PFSK-1 (cell line): Measurements from ENCODE around the gene STK32B.

ENCODE experiments used
- FOXP2 ChIP-seq: optimal IDR thresholded peaks from 2 replicates; pipeline ENCODE3; 2011; ENCODE audit warnings: borderline replicate concordance, control low read depth, inconsistent platforms; ENCODE audit not compliant: insufficient read depth; ENCODE audit errors: extremely low read length, extremely low read depth
- POLR2AphosphoS5 ChIP-seq: IDR thresholded peaks from 2 replicates; pipeline ENCODE4 v1.6.1; 2012; ENCODE audit warnings: low read depth, mild to moderate bottlenecking, control low read depth, low read length, moderate library complexity
- SIN3A ChIP-seq: IDR thresholded peaks from 2 replicates; pipeline ENCODE4 v1.6.1; 2012; ENCODE audit warnings: mild to moderate bottlenecking, low read length, moderate library complexity, borderline replicate concordance; ENCODE audit not compliant: insufficient read depth
- TAF1 ChIP-seq: IDR thresholded peaks from 2 replicates; pipeline ENCODE4 v1.6.1; 2012; ENCODE audit warnings: low read length, control low read depth, borderline replicate concordance; ENCODE audit not compliant: insufficient read depth
- TF ChIP-seq, protein P1 (sequence below), 2 experiments: IDR thresholded peaks; 2 replicates each; pipeline versions ENCODE4 v1.6.1 to v1.8.0; 2011 to 2012; ENCODE audit warnings: low read depth in 2 of 2, low read length in 2 of 2, control low read depth in 1 of 2, inconsistent platforms in 1 of 2, mild to moderate bottlenecking in 1 of 2, moderate library complexity in 1 of 2; ENCODE audit not compliant: insufficient read depth in 1 of 2

Gene STK32B

DNA sequence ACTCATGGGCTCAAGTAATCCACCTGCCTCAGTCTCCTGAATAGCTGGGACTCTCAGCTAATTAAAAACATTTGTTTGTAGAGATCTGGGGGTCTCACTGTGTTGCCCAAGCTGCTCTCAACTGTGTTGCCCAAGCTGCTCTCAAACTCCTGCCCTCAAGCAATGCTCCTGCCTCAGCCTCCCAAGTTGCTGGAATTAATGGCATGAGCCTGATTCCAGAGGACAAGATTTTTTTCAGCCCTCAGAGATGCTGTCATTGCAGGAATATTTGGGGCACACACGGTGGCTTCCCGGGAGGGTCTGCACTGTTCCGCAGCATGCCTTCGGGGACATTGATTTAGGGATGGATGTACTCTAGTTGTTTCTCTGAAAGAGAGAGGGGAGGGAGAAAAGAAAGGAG, 49.7 kb downstream of the STK32B start:
- TF ChIP-seq POLR2AphosphoS5 (no peak), TAF1 (no peak), SIN3A (no peak), FOXP2 (no peak)
- TF ChIP-seq, protein P1, sequence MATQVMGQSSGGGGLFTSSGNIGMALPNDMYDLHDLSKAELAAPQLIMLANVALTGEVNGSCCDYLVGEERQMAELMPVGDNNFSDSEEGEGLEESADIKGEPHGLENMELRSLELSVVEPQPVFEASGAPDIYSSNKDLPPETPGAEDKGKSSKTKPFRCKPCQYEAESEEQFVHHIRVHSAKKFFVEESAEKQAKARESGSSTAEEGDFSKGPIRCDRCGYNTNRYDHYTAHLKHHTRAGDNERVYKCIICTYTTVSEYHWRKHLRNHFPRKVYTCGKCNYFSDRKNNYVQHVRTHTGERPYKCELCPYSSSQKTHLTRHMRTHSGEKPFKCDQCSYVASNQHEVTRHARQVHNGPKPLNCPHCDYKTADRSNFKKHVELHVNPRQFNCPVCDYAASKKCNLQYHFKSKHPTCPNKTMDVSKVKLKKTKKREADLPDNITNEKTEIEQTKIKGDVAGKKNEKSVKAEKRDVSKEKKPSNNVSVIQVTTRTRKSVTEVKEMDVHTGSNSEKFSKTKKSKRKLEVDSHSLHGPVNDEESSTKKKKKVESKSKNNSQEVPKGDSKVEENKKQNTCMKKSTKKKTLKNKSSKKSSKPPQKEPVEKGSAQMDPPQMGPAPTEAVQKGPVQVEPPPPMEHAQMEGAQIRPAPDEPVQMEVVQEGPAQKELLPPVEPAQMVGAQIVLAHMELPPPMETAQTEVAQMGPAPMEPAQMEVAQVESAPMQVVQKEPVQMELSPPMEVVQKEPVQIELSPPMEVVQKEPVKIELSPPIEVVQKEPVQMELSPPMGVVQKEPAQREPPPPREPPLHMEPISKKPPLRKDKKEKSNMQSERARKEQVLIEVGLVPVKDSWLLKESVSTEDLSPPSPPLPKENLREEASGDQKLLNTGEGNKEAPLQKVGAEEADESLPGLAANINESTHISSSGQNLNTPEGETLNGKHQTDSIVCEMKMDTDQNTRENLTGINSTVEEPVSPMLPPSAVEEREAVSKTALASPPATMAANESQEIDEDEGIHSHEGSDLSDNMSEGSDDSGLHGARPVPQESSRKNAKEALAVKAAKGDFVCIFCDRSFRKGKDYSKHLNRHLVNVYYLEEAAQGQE (IDR thresholded peaks at IDR 0.05; ENCODE audit: insufficient read depth in 1 of 2, low read depth in 2 of 2, low read length in 2 of 2): no peak

DNA sequence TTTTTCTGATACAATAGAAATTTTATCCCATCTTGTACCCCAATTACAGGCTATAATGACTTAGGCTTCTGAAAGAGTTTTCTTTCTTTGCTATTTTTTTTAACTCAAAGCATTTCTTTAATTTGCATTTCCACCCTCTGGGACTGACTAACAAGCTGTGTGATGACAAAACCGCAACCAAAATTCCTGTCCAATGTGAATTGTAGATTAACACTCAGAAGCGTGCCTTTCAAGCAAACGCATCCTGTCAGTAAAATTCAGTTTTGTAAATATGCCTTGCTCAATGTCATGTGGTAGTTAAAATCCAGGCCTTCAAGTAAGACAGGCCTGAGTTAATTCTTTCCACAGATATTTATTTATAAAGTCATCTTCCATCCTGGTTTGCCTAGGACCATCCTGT, 50.3 kb downstream of the STK32B start:
- TF ChIP-seq, protein P1 (IDR thresholded peaks at IDR 0.05; ENCODE audit: insufficient read depth in 1 of 2, low read depth in 2 of 2, low read length in 2 of 2): no peak
- TF ChIP-seq POLR2AphosphoS5 (no peak), FOXP2 (no peak), SIN3A (no peak), TAF1 (no peak)

DNA sequence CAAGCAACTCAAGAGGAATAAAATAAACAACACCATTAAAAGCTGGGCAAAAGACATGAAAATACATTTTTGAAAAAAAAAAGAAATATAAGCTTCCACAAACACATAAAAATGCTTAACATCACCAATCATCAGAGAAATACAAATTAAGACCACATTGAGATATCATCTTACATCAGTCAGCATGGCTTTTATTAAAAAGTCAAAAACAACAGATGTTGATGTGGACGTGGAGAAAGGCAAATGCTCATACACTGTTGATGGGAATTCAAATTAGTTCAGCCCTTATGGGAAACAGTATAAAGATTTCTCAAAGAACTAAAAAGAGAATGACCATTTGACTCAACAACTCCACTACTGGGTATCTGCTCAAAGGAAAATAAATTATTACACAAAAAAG, 59.6 kb downstream of the STK32B start:
- TF ChIP-seq TAF1 (no peak), FOXP2 (no peak), POLR2AphosphoS5 (no peak), SIN3A (no peak)
- TF ChIP-seq, protein P1 (IDR thresholded peaks at IDR 0.05; ENCODE audit: insufficient read depth in 1 of 2, low read depth in 2 of 2, low read length in 2 of 2): no peak

DNA sequence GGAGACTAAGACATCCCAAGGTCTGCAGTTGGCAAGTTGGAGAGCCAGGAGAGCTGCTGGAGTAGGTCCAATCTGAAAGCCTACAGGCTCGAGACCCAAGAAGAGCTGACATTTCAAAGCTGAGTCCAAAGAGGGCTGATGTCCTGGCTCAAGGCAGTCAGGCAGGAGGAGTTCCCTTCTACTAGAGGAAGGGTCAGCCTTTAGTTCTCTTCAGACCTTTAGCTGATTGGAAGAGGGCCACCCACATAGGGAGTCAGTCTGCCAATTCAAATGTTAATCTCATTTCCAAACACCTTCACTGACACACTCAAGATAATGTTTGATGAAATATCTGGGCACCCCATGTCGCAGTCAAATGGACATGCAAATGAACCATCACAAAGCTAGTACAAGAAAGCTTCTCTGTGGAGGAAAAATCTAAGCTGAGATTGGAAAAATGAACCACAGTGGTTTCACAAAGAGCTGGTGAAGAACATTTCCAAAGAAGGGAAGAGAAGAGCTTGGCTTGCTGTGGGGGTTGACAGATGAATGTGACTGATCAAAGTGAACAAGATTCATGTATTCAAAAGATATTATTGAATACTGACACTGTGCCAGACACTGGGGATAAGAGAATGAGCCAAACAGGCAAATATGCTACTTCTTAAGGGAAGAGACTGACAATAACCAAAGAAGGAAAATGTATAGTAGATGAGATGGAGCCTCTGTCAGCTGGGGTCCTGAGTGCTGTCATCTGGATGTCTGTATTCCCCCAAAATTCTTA, 61.2 kb downstream of the STK32B start:
- TF ChIP-seq POLR2AphosphoS5 (no peak), TAF1 (no peak), FOXP2 (no peak), SIN3A (no peak)
- TF ChIP-seq, protein P1 (IDR thresholded peaks at IDR 0.05; ENCODE audit: insufficient read depth in 1 of 2, low read depth in 2 of 2, low read length in 2 of 2): no peak

DNA sequence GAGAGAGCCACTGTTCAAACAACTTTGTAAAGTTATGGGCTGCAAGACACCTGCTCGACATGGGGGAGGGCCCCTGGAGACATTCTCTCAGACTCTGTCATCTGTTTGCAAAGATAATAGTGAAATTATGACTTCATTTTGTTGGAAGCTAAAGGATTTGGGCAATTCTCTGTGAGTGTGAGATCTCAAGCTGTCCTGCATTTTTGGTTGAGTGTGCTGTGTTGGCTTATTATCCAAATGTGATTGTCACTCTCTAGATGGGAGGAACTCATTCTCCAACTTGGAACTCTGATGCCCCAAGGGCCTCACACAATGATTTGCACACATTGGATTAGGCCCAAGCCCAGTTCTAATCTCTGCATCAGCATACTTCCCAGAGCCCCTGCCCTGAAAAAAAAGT, 63.7 kb downstream of the STK32B start:
- TF ChIP-seq FOXP2 (no peak), POLR2AphosphoS5 (no peak), SIN3A (no peak), TAF1 (no peak)
- TF ChIP-seq, protein P1 (IDR thresholded peaks at IDR 0.05; ENCODE audit: insufficient read depth in 1 of 2, low read depth in 2 of 2, low read length in 2 of 2): no peak
